ENCODE measurements around the gene SLC11A2.

SLC11A2 gene

DNA sequence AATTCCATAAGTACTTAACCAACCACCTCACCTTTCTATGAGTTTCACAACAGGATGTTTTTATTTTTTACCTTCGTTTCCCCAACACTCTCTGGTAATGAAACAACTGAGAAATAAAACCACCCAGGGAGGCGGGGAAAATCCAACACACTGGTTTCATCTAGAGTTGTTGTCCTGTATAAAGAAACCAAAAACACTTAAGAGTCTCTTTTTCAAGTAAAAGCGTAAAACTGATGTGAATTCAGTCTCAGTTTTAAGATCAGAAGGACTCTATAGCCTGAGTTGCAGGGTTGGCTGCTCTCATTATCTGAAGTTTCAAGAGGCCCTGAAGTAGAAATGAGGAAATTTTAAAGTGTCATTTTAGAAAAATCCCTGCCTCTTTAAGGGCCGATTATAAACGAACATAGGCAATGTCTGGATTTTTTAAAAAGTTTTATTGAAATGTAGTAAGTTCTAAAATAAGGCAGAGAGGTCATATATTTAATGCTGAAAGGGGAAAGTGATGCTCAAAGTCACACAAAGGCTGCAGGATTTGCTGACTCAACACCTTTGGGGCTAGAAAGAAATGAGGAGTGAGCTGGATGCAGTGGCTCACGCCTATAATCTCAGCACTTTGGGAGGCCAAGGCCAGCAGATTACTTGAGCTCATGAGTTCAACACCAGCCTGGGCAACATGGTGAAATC is 46.7 kb downstream of the SLC11A2 start:
- TF ChIP-seq, protein P1, sequence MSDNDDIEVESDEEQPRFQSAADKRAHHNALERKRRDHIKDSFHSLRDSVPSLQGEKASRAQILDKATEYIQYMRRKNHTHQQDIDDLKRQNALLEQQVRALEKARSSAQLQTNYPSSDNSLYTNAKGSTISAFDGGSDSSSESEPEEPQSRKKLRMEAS (IDR thresholded peaks at IDR 0.05; ENCODE audit: low read depth, low read length): no peak
- TF ChIP-seq, protein P2, sequence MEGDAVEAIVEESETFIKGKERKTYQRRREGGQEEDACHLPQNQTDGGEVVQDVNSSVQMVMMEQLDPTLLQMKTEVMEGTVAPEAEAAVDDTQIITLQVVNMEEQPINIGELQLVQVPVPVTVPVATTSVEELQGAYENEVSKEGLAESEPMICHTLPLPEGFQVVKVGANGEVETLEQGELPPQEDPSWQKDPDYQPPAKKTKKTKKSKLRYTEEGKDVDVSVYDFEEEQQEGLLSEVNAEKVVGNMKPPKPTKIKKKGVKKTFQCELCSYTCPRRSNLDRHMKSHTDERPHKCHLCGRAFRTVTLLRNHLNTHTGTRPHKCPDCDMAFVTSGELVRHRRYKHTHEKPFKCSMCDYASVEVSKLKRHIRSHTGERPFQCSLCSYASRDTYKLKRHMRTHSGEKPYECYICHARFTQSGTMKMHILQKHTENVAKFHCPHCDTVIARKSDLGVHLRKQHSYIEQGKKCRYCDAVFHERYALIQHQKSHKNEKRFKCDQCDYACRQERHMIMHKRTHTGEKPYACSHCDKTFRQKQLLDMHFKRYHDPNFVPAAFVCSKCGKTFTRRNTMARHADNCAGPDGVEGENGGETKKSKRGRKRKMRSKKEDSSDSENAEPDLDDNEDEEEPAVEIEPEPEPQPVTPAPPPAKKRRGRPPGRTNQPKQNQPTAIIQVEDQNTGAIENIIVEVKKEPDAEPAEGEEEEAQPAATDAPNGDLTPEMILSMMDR (IDR thresholded peaks at IDR 0.05; ENCODE audit: low read depth, low read length): no peak
- TF ChIP-seq POLR2A (IDR thresholded peaks at IDR 0.05; ENCODE audit: extremely low read depth, insufficient read length): no peak
- TF ChIP-seq MYC (IDR thresholded peaks at IDR 0.05; ENCODE audit: low read depth, low read length): no peak
- H3K4me3 ChIP-seq (ENCODE audit: low read depth, low read length): no peak overlapping the region
- no peak for DNase-seq (ENCODE audit: low read depth)

DNA sequence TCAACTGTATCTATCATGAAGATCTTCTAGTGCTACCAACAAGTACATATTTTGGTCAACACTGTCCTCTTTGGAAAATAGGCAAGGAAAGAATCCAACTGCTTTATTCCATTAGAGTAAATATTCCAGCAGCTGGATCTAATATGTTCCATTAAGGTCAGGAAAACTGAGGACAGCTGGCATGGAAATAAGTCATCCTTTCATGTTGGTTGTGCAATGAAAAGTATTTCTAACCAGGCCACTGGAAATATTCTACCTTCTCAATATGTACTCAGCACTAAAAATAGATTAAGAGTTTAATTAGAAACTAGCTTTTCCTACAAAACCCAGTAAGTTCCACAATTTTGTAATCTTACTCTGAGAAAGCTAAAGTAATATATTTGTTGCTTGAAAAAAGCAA is 54.2 kb downstream of the SLC11A2 start:
- DNase-seq (ENCODE audit: low read depth): no peak
- TF ChIP-seq, protein P1 (IDR thresholded peaks at IDR 0.05; ENCODE audit: low read depth, low read length): no peak
- TF ChIP-seq POLR2A (IDR thresholded peaks at IDR 0.05; ENCODE audit: extremely low read depth, insufficient read length) (no peak), MYC (IDR thresholded peaks at IDR 0.05; ENCODE audit: low read depth, low read length) (no peak)
- TF ChIP-seq, protein P2 (IDR thresholded peaks at IDR 0.05; ENCODE audit: low read depth, low read length): no peak
- H3K4me3 ChIP-seq (ENCODE audit: low read depth, low read length): no peak overlapping the region

DNA sequence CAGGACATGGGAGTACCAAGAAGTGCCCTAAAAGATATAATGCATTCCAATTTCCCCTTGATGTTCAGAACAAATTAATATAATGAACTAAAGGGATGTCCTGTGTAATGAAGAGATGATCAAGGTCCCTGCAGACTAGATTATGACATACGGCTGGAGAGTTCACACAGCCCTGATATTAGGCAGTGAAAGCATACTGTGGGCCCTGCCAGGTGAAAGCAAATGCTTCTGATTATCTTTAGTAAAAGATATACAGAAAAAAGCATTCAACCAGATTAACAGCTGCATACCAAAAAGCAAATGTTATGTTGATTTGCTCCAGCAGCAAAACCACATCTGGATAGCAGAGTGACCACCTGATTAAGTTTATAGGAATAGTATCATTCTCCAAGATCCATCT is 61.8 kb downstream of the SLC11A2 start:
- DNase-seq (ENCODE audit: low read depth): no peak
- no peak overlapping the region for H3K4me3 ChIP-seq (ENCODE audit: low read depth, low read length)
- TF ChIP-seq, protein P1 (IDR thresholded peaks at IDR 0.05; ENCODE audit: low read depth, low read length): no peak
- TF ChIP-seq MYC (IDR thresholded peaks at IDR 0.05; ENCODE audit: low read depth, low read length): no peak
- no peak for TF ChIP-seq POLR2A (IDR thresholded peaks at IDR 0.05; ENCODE audit: extremely low read depth, insufficient read length)
- TF ChIP-seq, protein P2 (IDR thresholded peaks at IDR 0.05; ENCODE audit: low read depth, low read length): no peak

DNA sequence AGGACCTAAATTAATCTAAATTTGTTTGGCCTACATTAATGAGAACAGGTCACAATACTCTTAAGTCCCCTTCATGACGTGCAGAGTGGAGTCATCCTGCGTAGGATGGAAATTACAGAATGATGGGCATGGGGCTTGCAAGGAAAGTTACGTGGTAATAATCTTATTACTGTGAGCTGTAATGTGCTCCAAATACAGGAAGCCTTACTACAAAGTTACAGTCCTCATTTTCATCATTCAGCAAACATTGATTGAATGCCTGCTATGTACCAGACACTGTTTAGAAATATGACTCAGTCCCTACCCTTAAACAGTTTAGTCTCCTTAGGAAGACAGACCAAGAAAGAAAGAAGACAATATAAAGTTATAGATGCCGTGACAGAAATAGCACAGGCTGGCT is 64.5 kb downstream of the SLC11A2 start:
- no peak for DNase-seq (ENCODE audit: low read depth)

DNA sequence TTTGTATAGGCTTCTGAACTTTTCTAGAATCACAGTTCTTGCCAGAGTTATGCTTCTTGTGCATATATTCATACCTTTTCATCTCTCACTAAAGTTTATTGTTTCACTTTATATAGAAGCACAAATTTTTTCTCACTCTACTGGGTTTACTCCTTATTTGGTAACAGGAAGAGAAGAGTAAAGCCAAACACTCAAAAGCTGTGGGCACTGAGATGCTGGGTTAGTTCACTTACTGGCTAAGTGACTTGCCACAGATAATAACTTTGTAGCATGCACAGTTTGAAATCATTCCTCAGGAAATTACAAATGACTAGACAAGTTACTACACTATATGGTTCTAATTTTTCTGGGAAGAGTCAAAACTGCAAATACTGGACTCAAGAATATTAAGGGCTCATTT is 66.1 kb downstream of the SLC11A2 start:
- no peak for DNase-seq (ENCODE audit: low read depth)
- TF ChIP-seq, protein P2 (IDR thresholded peaks at IDR 0.05; ENCODE audit: low read depth, low read length): no peak
- TF ChIP-seq, protein P1 (IDR thresholded peaks at IDR 0.05; ENCODE audit: low read depth, low read length): no peak
- TF ChIP-seq MYC (IDR thresholded peaks at IDR 0.05; ENCODE audit: low read depth, low read length): no peak
- no peak for TF ChIP-seq POLR2A (IDR thresholded peaks at IDR 0.05; ENCODE audit: extremely low read depth, insufficient read length)
- H3K4me3 ChIP-seq (ENCODE audit: low read depth, low read length): no peak overlapping the region

More for the DNA sequence above, 64.5 kb downstream of the SLC11A2 start:
- TF ChIP-seq MYC (IDR thresholded peaks at IDR 0.05; ENCODE audit: low read depth, low read length) (no peak), POLR2A (IDR thresholded peaks at IDR 0.05; ENCODE audit: extremely low read depth, insufficient read length) (no peak)
- TF ChIP-seq, protein P2 (IDR thresholded peaks at IDR 0.05; ENCODE audit: low read depth, low read length): no peak
- TF ChIP-seq, protein P1 (IDR thresholded peaks at IDR 0.05; ENCODE audit: low read depth, low read length): no peak
- H3K4me3 ChIP-seq (ENCODE audit: low read depth, low read length): no peak overlapping the region
